Hindlimb muscle (tissue), 1 donor: ENCODE data around the gene NUPR1. TPM values are rescaled to one million over a fixed set of nuclear protein-coding genes. Genes with fewer than 3 reads are reported as not detected.
"Not testable (repeated sequence)": the region's sequence is repeated elsewhere in the genome, so short reads cannot be mapped to it uniquely, and the experiment has no call there.

Source experiments
- DNase-seq: peaks from one replicate; pipeline ENCODE4 v3.0.0-alpha.2; 2013
- polyA plus RNA-seq: library from polyadenylated mRNA; unstranded; fragments of 120-200 nt; gene quantifications from one replicate; pipeline ENCODE4 v1.2.1, GENCODE V29; 2013; ENCODE audit not compliant: insufficient read length

Gene NUPR1
- polyA plus RNA-seq = 29.7 TPM

GRCh38 chr16:28538733-28539596 is at the start of gene NUPR1:
Gene NUPR1, minus strand, starts transcription at chr16:28538974. Its CDS starts 67 bp downstream, at chr16:28538907.
- peak; percentile 97 for DNase-seq

- no peak for DNase-seq
Observed at GRCh38 chr16:28587386-28587785, 48.6 kb upstream of the NUPR1 start.

GRCh38 chr16:28586466-28586865 is 47.7 kb upstream of the NUPR1 start:
- no peak for DNase-seq

GRCh38 chr16:28585674-28586073 is 46.9 kb upstream of the NUPR1 start:
- no peak for DNase-seq

- no peak for DNase-seq
Observed at GRCh38 chr16:28580726-28581315, 42.0 kb upstream of the NUPR1 start.

GRCh38 chr16:28575446-28576109 is 36.8 kb upstream of the NUPR1 start:
- no peak for DNase-seq

GRCh38 chr16:28574925-28575324 is 36.2 kb upstream of the NUPR1 start:
- no peak for DNase-seq

- no peak for DNase-seq
Observed at GRCh38 chr16:28573738-28574718, 35.3 kb upstream of the NUPR1 start.

- DNase-seq = peak; percentile 79
Observed at GRCh38 chr16:28572696-28573510, 34.1 kb upstream of the NUPR1 start.

GRCh38 chr16:28569968-28570752 is 31.4 kb upstream of the NUPR1 start:
- no peak for DNase-seq

- no peak for DNase-seq
Observed at GRCh38 chr16:28569021-28569420, 30.2 kb upstream of the NUPR1 start.

- DNase-seq = no peak
Observed at GRCh38 chr16:28567292-28567691, 28.5 kb upstream of the NUPR1 start.

- DNase-seq = not testable (repeated sequence)
Observed at GRCh38 chr16:28566233-28566925, 27.6 kb upstream of the NUPR1 start.

GRCh38 chr16:28563218-28563617 is 24.4 kb upstream of the NUPR1 start:
- no peak for DNase-seq

GRCh38 chr16:28562199-28562598 is 23.4 kb upstream of the NUPR1 start:
- DNase-seq = no peak

- DNase-seq = no peak
Observed at GRCh38 chr16:28561557-28562187, 22.9 kb upstream of the NUPR1 start.

- no peak for DNase-seq
Observed at GRCh38 chr16:28558456-28558855, 19.7 kb upstream of the NUPR1 start.

- no peak for DNase-seq
Observed at GRCh38 chr16:28556914-28557320, 18.1 kb upstream of the NUPR1 start.

GRCh38 chr16:28555561-28555960 is 16.8 kb upstream of the NUPR1 start:
- DNase-seq = no peak
